ENCODE measurements around the gene CACNA2D1.

The CACNA2D1 gene

DNA sequence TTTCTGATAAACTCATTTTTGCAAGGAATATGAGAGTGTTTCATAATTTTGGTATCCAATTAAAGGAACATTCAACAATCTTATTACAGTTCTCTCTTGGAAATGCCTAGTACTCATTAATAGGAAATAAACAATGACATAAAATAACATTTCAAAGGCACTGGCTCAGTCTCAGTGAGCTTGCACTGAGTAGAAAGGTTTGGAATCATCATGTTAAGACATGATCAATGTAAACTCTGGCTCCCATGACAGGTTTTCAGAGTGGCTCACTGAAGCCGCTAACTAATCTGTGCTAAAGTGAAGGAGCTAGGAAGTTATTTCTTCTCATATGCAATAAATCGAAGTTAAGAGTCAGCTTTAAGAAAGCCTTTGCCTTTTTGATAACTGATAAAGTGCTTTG is 470.5 kb downstream of the CACNA2D1 start:
- no peak for DNase-seq (ENCODE audit: low spot score)

DNA sequence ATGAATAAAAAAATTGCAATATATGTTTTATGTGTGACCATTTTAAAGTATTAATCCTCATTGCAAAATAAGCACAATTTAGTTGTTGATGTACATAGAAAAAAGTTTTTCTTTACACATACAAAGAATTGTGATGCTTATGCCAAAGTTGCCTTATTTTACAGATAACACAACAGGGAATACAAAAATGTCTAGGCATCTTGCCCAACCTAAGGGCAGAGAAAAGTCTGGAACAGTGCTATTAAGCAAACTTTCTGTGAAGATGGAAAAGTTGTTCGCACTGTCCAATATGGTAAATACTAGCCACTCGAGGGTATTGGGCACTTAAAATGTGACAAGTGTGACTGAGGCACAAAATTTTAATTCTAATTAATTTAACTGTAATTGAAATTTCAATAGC is 483.6 kb downstream of the CACNA2D1 start:
- no peak for DNase-seq (ENCODE audit: low spot score)

DNA sequence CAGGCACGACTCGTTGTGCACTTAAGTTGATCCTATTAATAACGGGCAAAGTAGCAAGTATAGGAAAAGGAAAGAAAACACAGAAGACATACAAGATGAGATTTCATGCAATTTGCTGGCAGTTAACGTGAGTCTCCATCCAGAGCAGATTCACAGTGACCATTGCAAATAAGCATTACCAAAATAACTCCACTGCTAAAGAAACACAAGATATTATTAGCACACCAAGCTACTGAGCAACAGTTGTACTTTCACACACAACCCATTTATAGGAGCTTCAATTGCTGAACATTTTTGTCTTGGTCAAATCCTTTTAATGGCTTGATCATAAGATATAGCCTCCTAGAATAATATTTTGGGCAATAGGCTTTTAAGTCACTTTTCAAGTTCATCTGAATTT is 486.1 kb downstream of the CACNA2D1 start:
- DNase-seq (ENCODE audit: low spot score), result no peak

DNA sequence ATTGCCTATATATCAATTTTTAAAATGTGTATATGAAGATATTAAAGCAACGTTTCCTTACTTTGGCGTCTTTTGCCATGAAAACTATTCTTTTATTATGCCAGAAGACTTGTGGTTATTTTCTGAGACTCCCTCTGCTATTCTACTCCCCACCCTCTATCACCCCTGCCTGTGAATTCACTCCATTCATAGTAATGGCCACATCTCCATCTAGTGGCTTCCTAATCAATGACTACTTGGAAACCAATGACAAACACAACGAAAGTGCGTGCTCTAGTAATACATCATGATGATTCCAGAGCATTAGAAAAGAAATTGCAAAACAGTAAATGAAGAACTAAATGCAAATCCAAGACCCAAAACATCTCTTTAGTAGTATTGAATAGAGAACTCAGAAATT is 487.1 kb downstream of the CACNA2D1 start:
- DNase-seq (ENCODE audit: low spot score), result peak; percentile 80

DNA sequence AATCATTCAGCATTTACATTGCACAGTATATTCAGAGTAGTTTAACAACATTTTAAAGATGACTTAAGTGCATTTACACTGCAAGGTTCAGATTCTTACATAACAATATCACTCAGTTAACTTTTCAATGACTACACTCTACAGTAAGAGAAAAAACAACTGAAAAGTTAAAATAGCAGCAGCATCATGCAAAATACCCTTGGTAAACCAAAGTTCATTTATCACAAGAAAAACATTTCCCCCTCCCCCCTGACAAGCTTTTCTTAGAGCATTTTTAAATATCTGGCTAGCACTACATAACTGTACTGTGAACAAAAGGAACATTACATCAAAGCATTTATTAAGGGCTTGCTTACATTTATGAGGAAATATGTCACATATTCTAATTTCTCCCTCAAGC is 494.3 kb downstream of the CACNA2D1 start:
- DNase-seq (ENCODE audit: low spot score), result no peak

DNA sequence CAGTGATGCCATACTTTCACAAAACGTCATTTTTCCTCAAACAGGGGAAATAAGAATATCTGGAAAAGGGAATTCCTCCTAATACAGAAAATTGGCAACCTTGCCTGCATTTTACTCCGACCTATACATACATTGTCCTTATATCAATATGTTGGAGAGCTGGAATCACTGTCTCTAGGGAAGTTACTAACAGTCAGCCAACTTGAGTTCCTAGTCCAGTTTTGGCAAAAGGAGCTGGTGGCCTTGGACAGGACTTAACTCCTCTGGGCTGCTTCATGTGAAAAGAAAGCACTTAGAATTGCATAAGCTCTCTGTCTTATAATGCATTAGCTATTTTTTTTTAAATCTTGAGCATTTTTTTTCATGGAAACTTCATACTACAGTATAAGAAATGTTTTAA is 499.5 kb downstream of the CACNA2D1 start:
- no peak for DNase-seq (ENCODE audit: low spot score)

DNA sequence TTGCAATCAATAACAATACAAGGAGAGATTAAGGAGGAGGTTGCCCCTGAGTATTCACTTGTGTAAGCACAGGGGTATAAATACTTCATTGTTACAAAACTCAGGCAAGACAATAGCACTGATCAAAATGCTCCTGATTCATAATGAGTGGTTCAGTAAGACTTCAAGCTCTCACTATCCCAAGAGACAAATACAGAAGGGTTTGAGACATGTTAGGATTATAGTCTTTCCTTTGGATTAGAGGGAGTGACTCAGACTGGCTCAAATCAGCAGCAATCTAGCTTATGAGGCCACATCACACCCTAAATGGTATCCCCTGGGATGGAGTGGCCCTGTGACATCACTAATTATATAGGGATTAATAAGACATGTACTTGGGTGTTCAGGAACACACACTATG is 506.5 kb downstream of the CACNA2D1 start:
- no peak for DNase-seq (ENCODE audit: low spot score)

DNA sequence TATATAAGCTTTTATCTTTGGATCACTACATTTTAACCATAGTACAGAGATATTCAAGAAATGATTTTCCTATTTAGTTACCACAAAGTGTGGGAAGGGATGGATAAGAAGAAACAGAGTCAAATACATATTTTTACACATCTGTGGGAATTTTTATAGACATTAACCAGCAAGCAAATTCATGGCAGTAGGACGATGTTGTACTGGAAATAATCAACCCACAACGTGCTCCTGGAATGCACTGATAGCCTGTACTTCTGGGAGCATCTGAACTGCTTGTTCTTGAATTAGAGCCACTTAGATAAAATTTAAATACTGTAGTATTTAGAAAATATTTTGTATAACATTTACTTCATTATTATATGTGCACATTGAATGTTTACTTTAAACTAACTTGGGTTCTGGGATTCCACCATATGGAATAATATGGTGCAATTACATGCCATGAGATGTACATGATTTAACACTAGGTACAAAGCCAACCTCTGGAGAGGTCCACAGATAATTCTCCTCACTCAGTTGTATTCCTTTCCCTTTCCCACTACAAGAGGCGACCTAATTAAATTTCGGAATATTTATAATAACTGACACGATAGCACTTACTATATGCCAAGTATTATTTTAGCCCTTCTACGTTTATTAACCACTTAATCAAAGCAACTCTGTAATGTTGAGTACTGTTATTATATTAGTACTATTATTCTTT is 508.8 kb downstream of the CACNA2D1 start:
- DNase-seq (ENCODE audit: low spot score), result no peak

DNA sequence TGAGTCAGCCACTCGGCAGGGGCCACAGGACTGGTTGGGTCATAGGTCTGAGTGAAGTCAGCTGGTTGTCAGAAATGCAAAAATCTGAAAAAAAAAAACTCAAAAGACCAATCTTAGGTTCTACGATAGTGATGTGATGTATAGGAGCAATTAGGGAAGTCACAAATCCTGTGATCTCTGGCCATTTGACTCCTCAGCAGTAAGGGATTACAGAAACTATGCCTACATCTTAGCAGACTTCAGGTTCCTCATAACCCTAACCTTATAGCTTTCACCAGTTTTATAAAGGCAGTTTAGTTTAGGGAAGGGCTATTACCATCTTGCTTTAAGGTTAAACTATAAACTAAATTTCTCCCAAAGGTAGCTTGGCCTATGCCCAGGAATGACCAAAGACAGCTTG is 510.6 kb downstream of the CACNA2D1 start:
- DNase-seq (ENCODE audit: low spot score), result no peak

DNA sequence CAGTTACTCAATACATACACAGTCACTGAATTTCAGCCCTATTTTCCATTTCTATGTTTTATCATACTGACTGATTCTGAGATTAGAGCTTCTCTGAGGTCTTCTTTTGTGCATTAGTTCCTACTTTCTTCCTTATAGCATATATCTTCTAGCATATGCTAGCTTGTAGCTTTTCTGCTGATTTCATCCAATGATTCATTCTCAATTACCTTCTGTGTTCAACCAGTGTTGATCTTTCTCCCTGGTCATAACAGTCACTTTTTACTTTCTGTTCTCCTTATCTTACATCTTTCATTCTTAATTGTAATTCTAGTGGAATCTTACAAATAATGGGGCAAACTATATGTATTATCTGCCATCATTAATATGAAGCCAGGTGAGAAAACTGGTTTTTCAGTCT is 514.2 kb downstream of the CACNA2D1 start:
- DNase-seq (ENCODE audit: low spot score), result no peak

DNA sequence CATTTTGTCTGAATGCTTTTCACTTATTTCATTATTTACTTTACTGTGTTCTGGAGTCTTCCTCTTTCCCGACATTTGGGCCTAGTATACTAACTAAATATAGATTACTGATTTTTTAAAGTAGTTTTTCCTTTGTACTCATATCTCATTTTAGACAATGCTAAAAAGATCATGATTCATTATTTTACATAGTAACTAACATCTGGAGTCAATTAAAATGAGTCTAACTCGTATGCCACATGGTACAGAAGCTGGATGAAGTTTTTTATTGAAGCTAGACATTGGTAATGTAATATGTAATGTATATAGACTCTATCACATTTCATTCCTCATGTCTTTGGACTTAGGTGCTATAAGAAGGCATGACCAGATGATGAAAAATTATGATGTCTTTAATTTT is 517.4 kb downstream of the CACNA2D1 start:
- no peak for DNase-seq (ENCODE audit: low spot score)

DNA sequence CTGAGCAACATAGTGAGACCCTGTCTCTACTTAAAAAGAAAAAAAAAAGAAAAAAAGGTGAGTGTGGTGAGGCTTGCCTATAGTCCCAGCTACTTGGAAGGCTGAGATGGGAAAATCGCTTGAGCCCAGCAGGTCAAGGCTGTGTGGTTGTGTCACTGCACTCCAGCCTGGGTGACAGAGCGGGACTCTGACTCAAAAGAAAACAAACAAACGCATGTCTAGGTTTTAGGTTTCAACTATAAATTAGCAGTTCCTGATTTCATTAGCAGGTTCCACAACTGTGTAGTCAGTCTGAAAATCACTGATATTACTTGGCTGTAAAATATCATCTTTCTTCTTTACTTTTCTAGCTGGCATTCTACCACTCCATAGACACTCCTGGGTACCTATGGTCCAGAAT is 518.0 kb downstream of the CACNA2D1 start:
- no peak for DNase-seq (ENCODE audit: low spot score)

DNA sequence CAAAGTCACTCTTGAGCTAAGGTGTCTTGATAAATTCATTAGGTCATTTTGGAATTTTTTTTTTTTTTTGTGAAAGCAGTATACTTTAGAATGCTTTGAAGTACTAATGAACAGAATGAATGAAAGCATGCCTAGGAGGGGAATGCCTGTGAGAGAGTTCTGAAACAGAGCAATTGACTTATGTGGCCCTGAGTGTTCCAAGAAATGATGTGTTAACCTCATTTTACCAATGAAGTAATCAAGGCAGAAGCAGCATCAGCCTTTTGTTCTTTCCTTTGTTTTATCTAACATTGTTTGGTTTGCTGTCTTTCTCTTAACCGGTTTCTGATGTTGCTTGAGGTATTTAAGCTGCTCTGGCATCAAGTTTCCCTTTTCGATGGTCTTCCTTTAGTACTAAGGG is 519.1 kb downstream of the CACNA2D1 start:
- DNase-seq (ENCODE audit: low spot score), result no peak

DNA sequence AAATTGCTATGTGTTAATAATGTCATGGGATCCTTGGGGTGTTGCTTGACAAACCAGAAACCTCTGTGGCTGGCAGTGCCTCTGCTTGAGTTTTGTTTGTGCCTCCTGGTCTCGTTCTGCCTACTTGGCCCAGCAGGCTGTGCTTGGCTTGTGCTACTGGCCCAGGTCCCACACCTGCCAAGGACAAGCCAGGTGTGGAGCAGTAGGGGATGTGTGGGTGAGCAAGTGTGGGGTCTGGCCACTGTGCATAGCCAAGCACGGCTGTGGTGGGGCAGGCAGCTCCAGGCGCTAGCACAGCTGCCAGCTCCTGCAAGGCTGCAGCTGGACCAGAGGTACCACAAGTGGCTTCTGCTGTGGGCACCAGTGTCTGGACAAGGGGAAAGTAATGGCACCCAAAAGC is 524.1 kb downstream of the CACNA2D1 start:
- no peak for DNase-seq (ENCODE audit: low spot score)

DNA sequence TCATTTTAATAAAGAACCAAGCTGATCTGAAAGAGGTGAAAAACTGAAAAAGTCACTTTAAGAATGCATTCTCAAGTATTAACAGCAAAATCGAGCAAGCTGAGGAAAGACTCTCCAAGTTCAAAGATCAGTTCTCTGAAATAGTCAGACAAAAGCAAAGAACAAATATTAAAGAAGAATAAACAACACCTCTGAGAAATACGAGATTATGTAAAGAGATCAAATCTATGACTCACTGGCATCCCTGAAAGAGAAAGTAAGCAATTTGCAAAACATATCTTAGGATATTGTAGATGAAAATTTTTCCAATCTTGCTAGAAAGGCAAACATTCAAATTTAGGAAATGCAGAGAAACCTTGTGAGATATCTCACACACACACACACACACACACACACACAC is 535.4 kb downstream of the CACNA2D1 start:
- DNase-seq (ENCODE audit: low spot score), result no peak

DNA sequence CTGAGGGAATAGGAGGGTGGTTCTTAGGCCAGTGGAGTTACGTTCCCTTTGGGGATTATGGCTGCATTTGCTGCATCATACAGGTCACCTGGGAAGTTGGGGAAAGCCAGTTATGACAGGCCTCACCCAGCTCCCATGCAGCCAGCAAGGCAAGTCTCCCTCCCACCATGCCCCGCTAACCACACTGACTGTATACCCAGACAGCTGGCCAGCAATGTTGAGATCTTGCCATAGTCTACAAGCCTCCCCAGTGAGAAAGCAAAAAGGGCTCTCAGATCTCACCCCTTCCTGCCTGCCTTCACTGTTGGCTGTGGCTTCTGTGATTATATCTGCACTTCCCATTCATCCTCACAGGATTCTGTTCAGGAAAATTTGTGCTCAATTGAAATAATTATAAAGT is 540.5 kb downstream of the CACNA2D1 start:
- DNase-seq (ENCODE audit: low spot score), result no peak

DNA sequence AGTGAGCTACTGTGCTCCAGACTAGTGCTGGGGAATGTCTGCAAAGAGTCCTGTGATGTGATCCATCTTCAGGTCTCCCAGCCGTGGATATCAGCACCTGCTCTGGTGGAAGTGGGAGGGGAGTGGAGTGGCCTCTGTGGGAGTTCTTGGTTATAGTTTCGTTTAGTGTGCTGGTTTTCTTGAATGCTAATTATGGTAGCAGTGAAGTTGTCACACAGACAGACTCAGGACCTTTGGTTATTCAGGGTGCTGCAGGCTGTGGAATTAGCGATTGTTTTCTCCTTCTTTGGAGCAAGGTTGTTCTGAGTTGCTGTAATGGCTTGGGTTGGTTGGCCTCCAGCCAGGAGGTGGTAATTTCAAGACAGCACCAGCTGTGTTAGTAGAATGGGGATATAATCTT is 541.0 kb downstream of the CACNA2D1 start:
- DNase-seq (ENCODE audit: low spot score), result no peak
